Type B pancreatic cell (in vitro differentiated cells): ENCODE results near the gene CLIC1. TPM values are rescaled to one million over a fixed set of nuclear protein-coding genes. Genes with fewer than 3 reads are reported as not detected.

Experiments used
- DNase-seq: peaks from one replicate; pipeline ENCODE4 v3.0.0; 2021; ENCODE audit warnings: mixed read lengths; ENCODE audit not compliant: unreplicated experiment; ENCODE audit errors: extremely low spot score
- H3K27ac Mint-ChIP-seq: 2 replicates; pipeline ENCODE4 v1.8.0; 2021; ENCODE audit warnings: mild to moderate bottlenecking, mixed read lengths
- H3K27me3 Mint-ChIP-seq: 2 replicates; pipeline ENCODE4 v1.8.0; 2021; ENCODE audit warnings: mixed read lengths
- H3K36me3 Mint-ChIP-seq: 2 replicates; pipeline ENCODE4 v1.8.0; 2021; ENCODE audit warnings: mixed read lengths
- H3K4me1 Mint-ChIP-seq: one replicate; pipeline ENCODE4 v1.8.0; 2021; ENCODE audit warnings: mixed read lengths; ENCODE audit not compliant: unreplicated experiment
- H3K4me3 Mint-ChIP-seq: 2 replicates; pipeline ENCODE4 v1.8.0; 2021; ENCODE audit warnings: mild to moderate bottlenecking, mixed read lengths
- H3K9me3 Mint-ChIP-seq: 2 replicates; pipeline ENCODE4 v1.8.0; 2021; ENCODE audit warnings: mixed read lengths
- CTCF ChIP-seq: fragments of 200-600 bp; sonication (generic); conservative IDR thresholded peaks from 2 replicates; pipeline ENCODE4 v1.5.0; 2021; ENCODE audit warnings: antibody characterized with exemption, mild to moderate bottlenecking
- total RNA-seq: library from RNA; stranded (reverse); gene quantifications from 2 replicates; pipeline ENCODE4 v1.2.1, GENCODE V29; 2021; ENCODE audit warnings: low replicate concordance

Gene CLIC1
- total RNA-seq, 1 donor from 2014 or later = 294 TPM

- DNase-seq = no peak
- no peaks in the 10 kb centered on the region for H3K27me3 Mint-ChIP-seq
- peak overlapping the region; percentile 8 for H3K27ac Mint-ChIP-seq
- H3K36me3 Mint-ChIP-seq = peaks cover 4% of the 10 kb centered on the region
- TF ChIP-seq CTCF = no peak
- no peak overlapping the region for H3K4me3 Mint-ChIP-seq
- H3K9me3 Mint-ChIP-seq = no peaks in the 10 kb centered on the region
- peaks cover 3% of the 10 kb centered on the region for H3K4me1 Mint-ChIP-seq
Observed at GRCh38 chr6:31781244-31782125, 45.2 kb upstream of the CLIC1 start.

DNA sequence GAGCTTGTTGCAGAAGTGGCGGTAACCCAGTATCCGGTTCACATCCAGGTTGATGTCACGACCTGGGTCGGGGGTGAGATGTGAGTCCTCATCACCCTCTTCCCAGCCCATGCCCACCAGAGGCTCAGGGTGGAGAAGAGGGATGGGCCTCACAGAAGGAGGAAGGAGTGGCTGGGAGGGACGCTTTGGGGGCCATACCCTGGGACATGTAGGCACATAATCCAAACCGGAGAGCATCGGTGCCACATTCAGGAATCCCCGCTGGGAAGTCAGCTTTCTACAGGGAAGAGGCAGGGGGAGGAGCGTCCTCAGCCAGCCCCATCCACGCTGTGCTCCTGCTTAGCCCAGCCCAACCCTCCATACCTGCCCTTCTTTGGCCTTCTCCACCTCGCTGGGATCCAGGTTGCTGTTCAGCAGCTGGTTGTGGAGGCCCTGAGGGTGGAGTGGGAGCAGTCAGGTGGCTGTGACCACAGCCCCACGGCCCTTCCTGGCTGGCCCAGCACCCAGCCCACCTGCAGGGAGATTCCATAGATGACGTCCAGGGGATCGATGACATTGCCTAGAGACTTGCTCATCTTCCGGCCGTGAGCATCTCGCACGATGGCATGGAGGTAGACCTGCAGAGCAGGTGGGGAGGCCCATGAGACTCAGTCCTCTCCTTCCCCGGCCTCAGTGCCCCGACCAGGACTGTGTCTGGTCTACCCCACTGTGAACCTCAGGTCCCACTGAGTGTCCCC lies 44.3 kb upstream of the CLIC1 start:
- no peak for TF ChIP-seq CTCF
- Mint-ChIP-seq H3K4me1 (peaks cover 6% of the 10 kb centered on the region), H3K9me3 (no peaks in the 10 kb centered on the region), H3K4me3 (no peak overlapping the region), H3K36me3 (peaks cover 4% of the 10 kb centered on the region), H3K27me3 (no peaks in the 10 kb centered on the region), H3K27ac (peak overlapping the region; percentile 8)
- DNase-seq = no peak

GRCh38 chr6:31779908-31780307 lies 43.6 kb upstream of the CLIC1 start:
- no peaks in the 10 kb centered on the region for H3K9me3 Mint-ChIP-seq
- H3K27ac Mint-ChIP-seq = no peak overlapping the region
- peaks cover 11% of the 10 kb centered on the region for H3K4me1 Mint-ChIP-seq

GRCh38 chr6:31778999-31779885 lies 42.9 kb upstream of the CLIC1 start:
- TF ChIP-seq CTCF = no peak

More at GRCh38 chr6:31779908-31780307, 43.6 kb upstream of the CLIC1 start:
- peaks cover 4% of the 10 kb centered on the region for H3K36me3 Mint-ChIP-seq
- H3K27me3 Mint-ChIP-seq = no peaks in the 10 kb centered on the region
- no peak overlapping the region for H3K4me3 Mint-ChIP-seq
- no peak for DNase-seq
- TF ChIP-seq CTCF = no peak

DNA sequence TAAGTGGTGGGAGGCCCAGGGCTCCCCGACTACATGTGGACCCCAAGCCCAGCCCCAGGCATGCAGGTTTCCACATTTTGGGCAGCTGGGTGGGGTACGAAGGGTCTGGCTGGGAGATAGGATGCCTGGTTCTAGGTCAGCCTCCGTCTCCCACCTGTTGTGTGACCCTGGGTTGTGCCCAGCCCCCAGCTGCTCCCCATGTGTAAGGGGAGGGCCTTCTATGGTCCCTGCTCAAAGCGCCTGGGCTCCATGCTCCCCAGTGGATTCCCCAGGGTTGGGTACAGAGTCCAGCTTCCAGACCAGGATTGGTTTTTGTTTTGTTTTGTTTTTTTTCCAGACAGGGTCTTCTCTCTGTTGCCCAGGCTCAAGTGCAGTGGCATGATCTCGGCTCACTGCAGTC lies 41.9 kb upstream of the CLIC1 start:
- Mint-ChIP-seq H3K4me3 (no peak overlapping the region), H3K27me3 (no peaks in the 10 kb centered on the region), H3K9me3 (no peaks in the 10 kb centered on the region), H3K4me1 (peaks cover 11% of the 10 kb centered on the region), H3K27ac (peak overlapping the region; percentile 56), H3K36me3 (peaks cover 4% of the 10 kb centered on the region)
- TF ChIP-seq CTCF = no peak
- DNase-seq = no peak

More at GRCh38 chr6:31778999-31779885, 42.9 kb upstream of the CLIC1 start:
- no peak overlapping the region for H3K4me3 Mint-ChIP-seq
- H3K4me1 Mint-ChIP-seq = peaks cover 11% of the 10 kb centered on the region
- no peak for DNase-seq
- no peaks in the 10 kb centered on the region for H3K9me3 Mint-ChIP-seq
- H3K27ac Mint-ChIP-seq = no peak overlapping the region
- H3K36me3 Mint-ChIP-seq = peaks cover 4% of the 10 kb centered on the region
- no peaks in the 10 kb centered on the region for H3K27me3 Mint-ChIP-seq
